ENCODE results near the gene MELTF. TPM values are rescaled to one million over a fixed set of nuclear protein-coding genes. Genes with fewer than 3 reads are reported as not detected.

The MELTF gene
- total and polyA plus RNA-seq, 2 donors (not counting 1 experiment from before 2014, with no cell fraction given) = 0.13 to 2.9 TPM

GRCh38 chr3:197001106-197001971 lies 28.3 kb downstream of the MELTF start:
- Histone ChIP-seq H3K27ac (ENCODE audit: low read length in 2 of 2) (no peak overlapping the region), H3K79me2 (ENCODE audit: control insufficient read depth, insufficient read depth, low read length) (no peaks in the 10 kb centered on the region), H3K4me1 (ENCODE audit: control insufficient read depth in 2 of 2, insufficient read depth in 2 of 2, low read length in 2 of 2) (peaks cover 7 to 13% of the 10 kb centered on the region in 2 donors), H3K36me3 (replicated peaks in 1 of 2; ENCODE audit: control extremely low read depth in 1 of 2, control insufficient read depth in 1 of 2, extremely low read depth in 1 of 2, insufficient read depth in 2 of 2, low read length in 1 of 2) (no peaks in the 10 kb centered on the region), H2AFZ (ENCODE audit: insufficient read depth, low read depth, low read length, poor library complexity, severe bottlenecking) (peak overlapping the region; percentile 89), H3K9me3 (ENCODE audit: control extremely low read depth in 1 of 3, control insufficient read depth in 2 of 3, insufficient read depth in 1 of 3, low read length in 2 of 3) (peaks cover 0 to 10% (median 0%) of the 10 kb centered on the region in 3 donors), H3K9ac (ENCODE audit: low read length) (no peak overlapping the region), H3K4me3 (ENCODE audit: control extremely low read depth in 1 of 5, extremely low read depth in 1 of 5, insufficient read depth in 1 of 5, low read depth in 2 of 5, low read length in 4 of 5) (no peak overlapping the region), H3K4me2 (replicated peaks; ENCODE audit: low read depth, low read length, poor library complexity, severe bottlenecking) (peak overlapping the region; percentile 96), H3K27me3 (replicated peaks in 1 of 4; ENCODE audit: control extremely low read depth in 1 of 4, control insufficient read depth in 3 of 4, insufficient read depth in 4 of 4, low read length in 3 of 4) (peaks cover 0 to 10% (median 3%) of the 10 kb centered on the region in 4 experiments), H4K20me1 (ENCODE audit: control insufficient read depth, insufficient read depth, low read length, poor library complexity, severe bottlenecking) (no peaks in the 10 kb centered on the region)
- no peaks in the 10 kb centered on the region for H3K9me3 Mint-ChIP-seq (ENCODE audit: insufficient read depth)
- peak overlapping the region; percentile 89 for H3K4me3 Mint-ChIP-seq
- ChIA-PET POLR2A (interaction anchor here (0.7 kb wide), 1 partner anchor 14 kb away, joined by 5 read pairs; no protein-coding TSS in a partner anchor), CTCF (interaction anchor here (7.2 kb wide), 2 partner anchors 28 to 186 kb away, joined by 39 to 64 read pairs; partner anchors contain the start of gene MELTF)
- TF ChIP-seq EZH2 (IDR thresholded peaks at IDR 0.05; ENCODE audit: borderline replicate concordance, insufficient read depth, low read depth, low read length, poor library complexity, severe bottlenecking) = no peak
- TF ChIP-seq, protein P1, sequence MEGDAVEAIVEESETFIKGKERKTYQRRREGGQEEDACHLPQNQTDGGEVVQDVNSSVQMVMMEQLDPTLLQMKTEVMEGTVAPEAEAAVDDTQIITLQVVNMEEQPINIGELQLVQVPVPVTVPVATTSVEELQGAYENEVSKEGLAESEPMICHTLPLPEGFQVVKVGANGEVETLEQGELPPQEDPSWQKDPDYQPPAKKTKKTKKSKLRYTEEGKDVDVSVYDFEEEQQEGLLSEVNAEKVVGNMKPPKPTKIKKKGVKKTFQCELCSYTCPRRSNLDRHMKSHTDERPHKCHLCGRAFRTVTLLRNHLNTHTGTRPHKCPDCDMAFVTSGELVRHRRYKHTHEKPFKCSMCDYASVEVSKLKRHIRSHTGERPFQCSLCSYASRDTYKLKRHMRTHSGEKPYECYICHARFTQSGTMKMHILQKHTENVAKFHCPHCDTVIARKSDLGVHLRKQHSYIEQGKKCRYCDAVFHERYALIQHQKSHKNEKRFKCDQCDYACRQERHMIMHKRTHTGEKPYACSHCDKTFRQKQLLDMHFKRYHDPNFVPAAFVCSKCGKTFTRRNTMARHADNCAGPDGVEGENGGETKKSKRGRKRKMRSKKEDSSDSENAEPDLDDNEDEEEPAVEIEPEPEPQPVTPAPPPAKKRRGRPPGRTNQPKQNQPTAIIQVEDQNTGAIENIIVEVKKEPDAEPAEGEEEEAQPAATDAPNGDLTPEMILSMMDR (IDR thresholded peaks at IDR 0.05) = no peak
- H3K27me3 Mint-ChIP-seq = peaks cover 12% of the 10 kb centered on the region
- peaks cover 15% of the 10 kb centered on the region for H3K4me1 Mint-ChIP-seq
- intact Hi-C loops (cut with micrococcal nuclease) = no loop called here
- no peak for ATAC-seq (ENCODE audit: low read depth)
- H3K27ac Mint-ChIP-seq = peak overlapping the region; percentile 63
- peak; percentile 41 for DNase-seq
- WGBS (ENCODE audit: insufficient coverage) = 93% methylated on average over 13 of the region's 20 CpGs

DNA sequence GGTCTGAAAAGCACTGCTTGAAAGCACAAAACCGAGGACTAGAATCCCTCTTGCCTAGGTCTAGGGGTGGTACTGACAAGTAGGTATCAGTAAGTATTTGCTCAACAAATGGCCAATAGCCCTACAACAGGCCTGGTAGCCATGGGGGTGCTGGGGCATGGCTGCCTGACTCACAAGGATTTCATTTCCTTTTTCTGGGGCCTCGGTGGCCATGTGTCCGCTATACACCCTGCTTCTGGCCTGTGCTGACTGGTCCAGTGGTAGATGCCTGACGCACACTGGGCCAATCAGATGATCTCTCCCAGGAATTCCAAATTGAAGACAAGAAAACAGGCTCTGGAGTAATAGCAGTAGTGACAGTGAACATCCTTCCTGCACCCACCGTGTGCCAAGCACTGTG lies 29.4 kb downstream of the MELTF start:
- H3K27me3 ChIP-seq (replicated peaks in 1 of 4; ENCODE audit: control extremely low read depth in 1 of 4, control insufficient read depth in 3 of 4, insufficient read depth in 4 of 4, low read length in 3 of 4) = peaks cover 0 to 7% (median 2%) of the 10 kb centered on the region in 4 experiments
- H4K20me1 ChIP-seq (ENCODE audit: control insufficient read depth, insufficient read depth, low read length, poor library complexity, severe bottlenecking) = no peaks in the 10 kb centered on the region
- DNase-seq (no peak), ATAC-seq (ENCODE audit: low read depth) (no peak)
- H3K4me3 Mint-ChIP-seq = no peak overlapping the region
- no peaks in the 10 kb centered on the region for H3K79me2 ChIP-seq (ENCODE audit: control insufficient read depth, insufficient read depth, low read length)
- H3K4me2 ChIP-seq (replicated peaks; ENCODE audit: low read depth, low read length, poor library complexity, severe bottlenecking) = no peak overlapping the region
- H3K36me3 ChIP-seq (replicated peaks in 1 of 2; ENCODE audit: control extremely low read depth in 1 of 2, control insufficient read depth in 1 of 2, extremely low read depth in 1 of 2, insufficient read depth in 2 of 2, low read length in 1 of 2) = no peaks in the 10 kb centered on the region
- H3K4me1 Mint-ChIP-seq = peaks cover 15% of the 10 kb centered on the region
- H3K4me3 ChIP-seq (ENCODE audit: control extremely low read depth in 1 of 5, extremely low read depth in 1 of 5, insufficient read depth in 1 of 5, low read depth in 2 of 5, low read length in 4 of 5) = no peak overlapping the region
- TF ChIP-seq EZH2 (IDR thresholded peaks at IDR 0.05; ENCODE audit: borderline replicate concordance, insufficient read depth, low read depth, low read length, poor library complexity, severe bottlenecking) = no peak
- TF ChIP-seq, protein P1 (IDR thresholded peaks at IDR 0.05) = no peak
- peaks cover 7 to 13% of the 10 kb centered on the region in 2 donors for H3K4me1 ChIP-seq (ENCODE audit: control insufficient read depth in 2 of 2, insufficient read depth in 2 of 2, low read length in 2 of 2)
- intact Hi-C loops (cut with micrococcal nuclease) = no loop called here
- peaks cover 0 to 10% (median 0%) of the 10 kb centered on the region in 3 donors for H3K9me3 ChIP-seq (ENCODE audit: control extremely low read depth in 1 of 3, control insufficient read depth in 2 of 3, insufficient read depth in 1 of 3, low read length in 2 of 3)
- ChIA-PET CTCF (interaction anchor here (7.2 kb wide), 1 partner anchor 187 kb away, joined by 39 read pairs; no protein-coding TSS in a partner anchor), POLR2A (no interaction called here)
- no peaks in the 10 kb centered on the region for H3K9me3 Mint-ChIP-seq (ENCODE audit: insufficient read depth)
- no peak overlapping the region for H2AFZ ChIP-seq (ENCODE audit: insufficient read depth, low read depth, low read length, poor library complexity, severe bottlenecking)
- H3K9ac ChIP-seq (ENCODE audit: low read length) = no peak overlapping the region
- peaks cover 9% of the 10 kb centered on the region for H3K27me3 Mint-ChIP-seq
- H3K27ac Mint-ChIP-seq = no peak overlapping the region
- H3K27ac ChIP-seq (ENCODE audit: low read length in 2 of 2) = no peak overlapping the region
- 65% methylated on average over 3 of the region's 5 CpGs for WGBS (ENCODE audit: insufficient coverage)
